ENCODE data around the gene TM4SF4.
A peak's percentile ranks its signal among the peaks of the same experiment; 100 is the strongest.

TM4SF4 gene

GRCh38 chr3:149534671-149535332 lies 60.3 kb downstream of the TM4SF4 start:
- H3K36me3 ChIP-seq (ENCODE audit: insufficient read depth, low read length) = no peaks in the 10 kb centered on the region
- H3K27ac ChIP-seq = peak overlapping the region; percentile 52; the same call in 1 of the 2 replicates
- TF ChIP-seq POLR2AphosphoS5 (IDR thresholded peaks at IDR 0.05; ENCODE audit: borderline replicate concordance, low read depth, low read length) = no peak
- no peak for TF ChIP-seq FOXP2 (optimal IDR thresholded peaks at IDR 0.05; ENCODE audit: control extremely low read depth, extremely low read length, insufficient read depth)
- TF ChIP-seq EZH2 (IDR thresholded peaks at IDR 0.05) = no peak
- H3K4me3 ChIP-seq = peak overlapping the region; percentile 53
- peak overlapping the region; percentile 25 for H3K9ac ChIP-seq (ENCODE audit: insufficient read length)
- DNase-seq (ENCODE audit: low read depth, low spot score) = no peak
- H3K9me3 ChIP-seq (ENCODE audit: low read depth, low read length) = no peaks in the 10 kb centered on the region

GRCh38 chr3:149535333-149535685 lies 60.8 kb downstream of the TM4SF4 start:
- H3K4me3 ChIP-seq = peak overlapping the region; percentile 53
- DNase-seq (ENCODE audit: low read depth, low spot score) = no peak
- TF ChIP-seq EZH2 (IDR thresholded peaks at IDR 0.05) (no peak), POLR2AphosphoS5 (IDR thresholded peaks at IDR 0.05; ENCODE audit: borderline replicate concordance, low read depth, low read length) (no peak), FOXP2 (optimal IDR thresholded peaks at IDR 0.05; ENCODE audit: control extremely low read depth, extremely low read length, insufficient read depth) (no peak)
- H3K9ac ChIP-seq (ENCODE audit: insufficient read length) = peak overlapping the region; percentile 25
- no peaks in the 10 kb centered on the region for H3K9me3 ChIP-seq (ENCODE audit: low read depth, low read length)
- H3K27ac ChIP-seq = peak overlapping the region; percentile 52; the same call in 1 of the 2 replicates
- no peaks in the 10 kb centered on the region for H3K36me3 ChIP-seq (ENCODE audit: insufficient read depth, low read length)

GRCh38 chr3:149536429-149536828 lies 61.9 kb downstream of the TM4SF4 start:
- Histone ChIP-seq H3K36me3 (ENCODE audit: insufficient read depth, low read length) (peaks cover 7% of the 10 kb centered on the region), H3K4me3 (peak overlapping the region; percentile 56), H3K9ac (ENCODE audit: insufficient read length) (no peak overlapping the region), H3K27ac (peak overlapping the region; percentile 23; the same call in 1 of the 2 replicates), H3K9me3 (ENCODE audit: low read depth, low read length) (no peaks in the 10 kb centered on the region)
- TF ChIP-seq EZH2 (IDR thresholded peaks at IDR 0.05) (no peak), POLR2AphosphoS5 (IDR thresholded peaks at IDR 0.05; ENCODE audit: borderline replicate concordance, low read depth, low read length) (no peak), FOXP2 (optimal IDR thresholded peaks at IDR 0.05; ENCODE audit: control extremely low read depth, extremely low read length, insufficient read depth) (no peak)
- DNase-seq (ENCODE audit: low read depth, low spot score) = no peak

GRCh38 chr3:149538371-149538770 lies 63.9 kb downstream of the TM4SF4 start:
- H3K36me3 ChIP-seq (ENCODE audit: insufficient read depth, low read length) = peaks cover 17% of the 10 kb centered on the region
- DNase-seq (ENCODE audit: low read depth, low spot score) = no peak
- no peaks in the 10 kb centered on the region for H3K9me3 ChIP-seq (ENCODE audit: low read depth, low read length)
- H3K4me3 ChIP-seq = no peak overlapping the region
- no peak overlapping the region for H3K9ac ChIP-seq (ENCODE audit: insufficient read length)
- no peak overlapping the region for H3K27ac ChIP-seq
- TF ChIP-seq FOXP2 (optimal IDR thresholded peaks at IDR 0.05; ENCODE audit: control extremely low read depth, extremely low read length, insufficient read depth) (no peak), POLR2AphosphoS5 (IDR thresholded peaks at IDR 0.05; ENCODE audit: borderline replicate concordance, low read depth, low read length) (no peak), EZH2 (IDR thresholded peaks at IDR 0.05) (no peak)

- TF ChIP-seq POLR2AphosphoS5 (IDR thresholded peaks at IDR 0.05; ENCODE audit: borderline replicate concordance, low read depth, low read length) (no peak), FOXP2 (optimal IDR thresholded peaks at IDR 0.05; ENCODE audit: control extremely low read depth, extremely low read length, insufficient read depth) (no peak), EZH2 (IDR thresholded peaks at IDR 0.05) (no peak)
- H3K36me3 ChIP-seq (ENCODE audit: insufficient read depth, low read length) = peaks cover 17% of the 10 kb centered on the region
- peak overlapping the region; percentile 67 for H3K27ac ChIP-seq
- H3K4me3 ChIP-seq = no peak overlapping the region
- DNase-seq (ENCODE audit: low read depth, low spot score) = no peak
- H3K9ac ChIP-seq (ENCODE audit: insufficient read length) = no peak overlapping the region
- no peaks in the 10 kb centered on the region for H3K9me3 ChIP-seq (ENCODE audit: low read depth, low read length)
Observed at GRCh38 chr3:149541091-149541491, 66.6 kb downstream of the TM4SF4 start.

- Histone ChIP-seq H3K27ac (no peak overlapping the region), H3K4me3 (no peak overlapping the region), H3K36me3 (ENCODE audit: insufficient read depth, low read length) (peaks cover 24% of the 10 kb centered on the region), H3K9ac (ENCODE audit: insufficient read length) (no peak overlapping the region), H3K9me3 (ENCODE audit: low read depth, low read length) (no peaks in the 10 kb centered on the region)
- TF ChIP-seq POLR2AphosphoS5 (IDR thresholded peaks at IDR 0.05; ENCODE audit: borderline replicate concordance, low read depth, low read length) = no peak
- no peak for TF ChIP-seq EZH2 (IDR thresholded peaks at IDR 0.05)
- no peak for TF ChIP-seq FOXP2 (optimal IDR thresholded peaks at IDR 0.05; ENCODE audit: control extremely low read depth, extremely low read length, insufficient read depth)
- DNase-seq (ENCODE audit: low read depth, low spot score) = no peak
Observed at GRCh38 chr3:149542375-149543312, 68.1 kb downstream of the TM4SF4 start.

- Histone ChIP-seq H3K9me3 (ENCODE audit: low read depth, low read length) (no peaks in the 10 kb centered on the region), H3K27ac (no peak overlapping the region), H3K4me3 (no peak overlapping the region), H3K36me3 (ENCODE audit: insufficient read depth, low read length) (peaks cover 27% of the 10 kb centered on the region), H3K9ac (ENCODE audit: insufficient read length) (no peak overlapping the region)
- DNase-seq (ENCODE audit: low read depth, low spot score) = no peak
- TF ChIP-seq FOXP2 (optimal IDR thresholded peaks at IDR 0.05; ENCODE audit: control extremely low read depth, extremely low read length, insufficient read depth) = no peak
- TF ChIP-seq POLR2AphosphoS5 (IDR thresholded peaks at IDR 0.05; ENCODE audit: borderline replicate concordance, low read depth, low read length) = no peak
- TF ChIP-seq EZH2 (IDR thresholded peaks at IDR 0.05) = no peak
Observed at GRCh38 chr3:149545049-149545448, 70.6 kb downstream of the TM4SF4 start.

- DNase-seq (ENCODE audit: low read depth, low spot score) = no peak
- TF ChIP-seq POLR2AphosphoS5 (IDR thresholded peaks at IDR 0.05; ENCODE audit: borderline replicate concordance, low read depth, low read length) = no peak
- no peak for TF ChIP-seq EZH2 (IDR thresholded peaks at IDR 0.05)
- TF ChIP-seq FOXP2 (optimal IDR thresholded peaks at IDR 0.05; ENCODE audit: control extremely low read depth, extremely low read length, insufficient read depth) = no peak
- Histone ChIP-seq H3K9ac (ENCODE audit: insufficient read length) (no peak overlapping the region), H3K27ac (no peak overlapping the region), H3K9me3 (ENCODE audit: low read depth, low read length) (no peaks in the 10 kb centered on the region), H3K4me3 (no peak overlapping the region), H3K36me3 (ENCODE audit: insufficient read depth, low read length) (peaks cover 10% of the 10 kb centered on the region; the same call in 1 of the 2 replicates)
Observed at GRCh38 chr3:149547413-149547812, 72.9 kb downstream of the TM4SF4 start.

Data from SK-N-MC (cell line).